Smooth muscle cell (in vitro differentiated cells): ENCODE results near the gene CCDC93. TPM values are rescaled to one million over a fixed set of nuclear protein-coding genes. Genes with fewer than 3 reads are reported as not detected.

Source experiments
- DNase-seq: peaks from one replicate; lab custom pipeline; 2025; ENCODE audit not compliant: unreplicated experiment; lab: John Stamatoyannopoulos, UW
- H2AFZ ChIP-seq: fragments of 200-600 bp; sonication (generic); 2 replicates; pipeline ENCODE4 v1.6.0; 2016; ENCODE audit warnings: antibody characterized with exemption, low read depth, mild to moderate bottlenecking
- H3F3A ChIP-seq: fragments of 200-600 bp; sonication (generic); 2 replicates; pipeline ENCODE4 v1.6.0; 2017; ENCODE audit warnings: antibody characterized with exemption, low read depth
- H3K27ac ChIP-seq: fragments of 200-600 bp; sonication (generic); 2 replicates; pipeline ENCODE4 v1.5.1; 2016; ENCODE audit warnings: low read depth, mild to moderate bottlenecking
- H3K27me3 ChIP-seq: fragments of 200-600 bp; sonication (generic); 2 replicates; pipeline ENCODE4 v1.6.1; 2016; ENCODE audit warnings: low read depth, mild to moderate bottlenecking
- H3K36me3 ChIP-seq: fragments of 200-600 bp; sonication (generic); 2 replicates; pipeline ENCODE4 v1.5.1; 2016; ENCODE audit warnings: low read depth
- H3K4me1 ChIP-seq: fragments of 200-600 bp; sonication (generic); 2 replicates; pipeline ENCODE4 v1.5.1; 2016; ENCODE audit warnings: low read depth
- H3K4me2 ChIP-seq: fragments of 200-600 bp; sonication (generic); 2 replicates; pipeline ENCODE4 v1.6.0; 2016; ENCODE audit warnings: mild to moderate bottlenecking
- H3K4me3 ChIP-seq: fragments of 200-600 bp; sonication (generic); 2 replicates; pipeline ENCODE4 v1.5.1; 2016; ENCODE audit warnings: mild to moderate bottlenecking
- H3K79me2 ChIP-seq: fragments of 200-600 bp; sonication (generic); 2 replicates; pipeline ENCODE4 v1.6.0; 2016; ENCODE audit warnings: low read depth, mild to moderate bottlenecking
- H3K9ac ChIP-seq: fragments of 200-600 bp; sonication (generic); 2 replicates; pipeline ENCODE4 v1.6.0; 2016; ENCODE audit warnings: low read depth
- H3K9me3 ChIP-seq: fragments of 200-600 bp; sonication (generic); replicated peaks from 2 replicates; pipeline ENCODE4 v1.5.1; 2016; ENCODE audit warnings: low read depth
- H4K20me1 ChIP-seq: fragments of 200-600 bp; sonication (generic); 2 replicates; pipeline ENCODE4 v1.6.0; 2016; ENCODE audit warnings: low read depth
- WGBS: methylation state at CpG from one replicate; pipeline ENCODE4 v1.1.7; 2016; ENCODE audit warnings: low lambda C conversion rate; 5-methylcytosine and 5-hydroxymethylcytosine counted together
- polyA plus RNA-seq: library from polyadenylated mRNA; unstranded; fragments of >200 nt; fragmentation: Nextera tagmentation; extraction: Ambion mirVana; gene quantifications from 2 replicates; pipeline ENCODE4 v1.2.1, GENCODE V29; 2016
- total RNA-seq: library from RNA; depleted of rRNA; stranded (reverse); fragments of >200 nt; gene quantifications from 2 replicates; pipeline ENCODE4 v1.2.3, GENCODE V29; 2014
- TF ChIP-seq, protein P1 (sequence below): fragments of 200-600 bp; sonication (generic); IDR thresholded peaks from 2 replicates; pipeline ENCODE4 v1.5.1; 2017; ENCODE audit warnings: borderline replicate concordance, mild to moderate bottlenecking, antibody characterized with exemption; ENCODE audit not compliant: insufficient read depth, poor library complexity, severe bottlenecking

The CCDC93 gene
- total and polyA plus RNA-seq, 2 experiments from 2014 or later = 9.5 to 13.2 TPM

DNA sequence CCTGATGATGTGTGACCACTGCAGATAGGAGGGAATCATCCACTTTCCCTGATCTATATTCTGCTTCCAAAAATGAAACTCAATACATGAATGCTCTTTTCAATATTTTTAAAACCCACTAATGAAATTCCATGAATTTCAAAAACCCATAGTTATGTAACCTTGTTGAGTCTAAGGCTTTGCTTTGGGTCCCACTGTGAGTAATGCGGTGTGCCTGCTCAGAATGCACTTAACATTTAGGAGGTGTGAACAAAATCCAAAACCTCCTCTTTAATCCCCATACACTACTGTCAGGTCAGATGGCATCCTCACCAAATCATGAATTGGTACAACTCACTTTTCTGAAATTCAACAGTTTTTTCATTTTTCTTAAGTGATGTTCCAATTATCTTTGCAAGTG is 50.4 kb downstream of the CCDC93 start:
- TF ChIP-seq, protein P1, sequence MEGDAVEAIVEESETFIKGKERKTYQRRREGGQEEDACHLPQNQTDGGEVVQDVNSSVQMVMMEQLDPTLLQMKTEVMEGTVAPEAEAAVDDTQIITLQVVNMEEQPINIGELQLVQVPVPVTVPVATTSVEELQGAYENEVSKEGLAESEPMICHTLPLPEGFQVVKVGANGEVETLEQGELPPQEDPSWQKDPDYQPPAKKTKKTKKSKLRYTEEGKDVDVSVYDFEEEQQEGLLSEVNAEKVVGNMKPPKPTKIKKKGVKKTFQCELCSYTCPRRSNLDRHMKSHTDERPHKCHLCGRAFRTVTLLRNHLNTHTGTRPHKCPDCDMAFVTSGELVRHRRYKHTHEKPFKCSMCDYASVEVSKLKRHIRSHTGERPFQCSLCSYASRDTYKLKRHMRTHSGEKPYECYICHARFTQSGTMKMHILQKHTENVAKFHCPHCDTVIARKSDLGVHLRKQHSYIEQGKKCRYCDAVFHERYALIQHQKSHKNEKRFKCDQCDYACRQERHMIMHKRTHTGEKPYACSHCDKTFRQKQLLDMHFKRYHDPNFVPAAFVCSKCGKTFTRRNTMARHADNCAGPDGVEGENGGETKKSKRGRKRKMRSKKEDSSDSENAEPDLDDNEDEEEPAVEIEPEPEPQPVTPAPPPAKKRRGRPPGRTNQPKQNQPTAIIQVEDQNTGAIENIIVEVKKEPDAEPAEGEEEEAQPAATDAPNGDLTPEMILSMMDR = no peak
- no peak overlapping the region for H2AFZ ChIP-seq
- no peaks in the 10 kb centered on the region for H3K9me3 ChIP-seq
- H3K4me2 ChIP-seq = no peak overlapping the region
- peaks cover 18% of the 10 kb centered on the region for H3K4me1 ChIP-seq
- no peaks in the 10 kb centered on the region for H4K20me1 ChIP-seq
- no peak for DNase-seq
- no peak overlapping the region for H3K4me3 ChIP-seq
- H3K79me2 ChIP-seq = no peaks in the 10 kb centered on the region
- no peak overlapping the region for H3K27ac ChIP-seq
- no peak overlapping the region for H3K9ac ChIP-seq
- H3K27me3 ChIP-seq = no peaks in the 10 kb centered on the region
- no peaks in the 10 kb centered on the region for H3F3A ChIP-seq
- WGBS = 92% methylated on average over 1 of the region's 1 CpG
- H3K36me3 ChIP-seq = no peaks in the 10 kb centered on the region

DNA sequence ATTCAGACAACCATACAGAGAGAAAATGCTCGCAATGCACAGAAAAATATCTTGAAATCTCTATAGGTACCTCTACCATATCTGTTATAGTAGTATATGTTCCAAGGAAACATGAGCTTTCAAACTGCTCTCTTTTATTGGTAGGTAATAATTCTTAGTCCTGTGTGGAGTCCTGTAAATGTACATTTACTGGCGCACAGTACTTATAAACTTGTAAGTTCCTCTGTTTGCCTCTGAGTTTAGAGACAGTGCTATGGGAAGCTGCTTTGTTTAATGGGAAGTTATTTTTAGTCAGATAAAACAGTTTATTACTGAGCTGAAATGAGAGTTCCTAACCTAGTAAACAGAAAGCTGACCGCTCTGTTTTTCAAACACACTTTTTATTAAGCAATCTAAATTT is 52.7 kb downstream of the CCDC93 start:
- H3K4me2 ChIP-seq = no peak overlapping the region
- no peaks in the 10 kb centered on the region for H3K36me3 ChIP-seq
- 85% methylated on average over 3 of the region's 3 CpGs for WGBS
- H3K79me2 ChIP-seq = no peaks in the 10 kb centered on the region
- H3K9ac ChIP-seq = no peak overlapping the region
- H3K27ac ChIP-seq = no peak overlapping the region
- no peaks in the 10 kb centered on the region for H3F3A ChIP-seq
- no peak for DNase-seq
- TF ChIP-seq, protein P1 = no peak
- no peaks in the 10 kb centered on the region for H3K9me3 ChIP-seq
- no peaks in the 10 kb centered on the region for H4K20me1 ChIP-seq
- H2AFZ ChIP-seq = no peak overlapping the region
- H3K4me3 ChIP-seq = no peak overlapping the region
- H3K27me3 ChIP-seq = no peaks in the 10 kb centered on the region
- H3K4me1 ChIP-seq = peaks cover 18% of the 10 kb centered on the region

DNA sequence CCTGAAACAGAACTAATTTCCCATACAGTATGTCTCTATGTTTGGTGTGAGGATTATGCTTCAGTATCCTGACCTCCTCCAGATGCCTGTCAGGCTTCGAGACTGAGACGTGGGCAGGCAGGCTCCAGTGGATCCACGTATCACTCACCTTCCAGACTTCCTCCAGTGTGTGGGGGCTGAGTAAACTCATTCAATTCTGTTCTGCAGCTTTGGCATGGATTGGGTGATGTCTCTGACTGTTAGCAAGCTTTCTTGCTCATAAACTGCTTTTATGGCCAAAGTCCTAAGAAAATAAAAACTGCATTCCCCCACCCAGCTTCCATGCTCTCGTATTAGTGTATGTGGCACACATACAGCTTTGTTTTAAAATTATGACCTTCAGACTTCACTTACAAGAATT is 53.6 kb downstream of the CCDC93 start:
- no peaks in the 10 kb centered on the region for H3K9me3 ChIP-seq
- no peaks in the 10 kb centered on the region for H4K20me1 ChIP-seq
- H3K79me2 ChIP-seq = no peaks in the 10 kb centered on the region
- DNase-seq = no peak
- H3K4me3 ChIP-seq = no peak overlapping the region
- H3K27ac ChIP-seq = no peak overlapping the region
- H3K9ac ChIP-seq = no peak overlapping the region
- H3F3A ChIP-seq = no peaks in the 10 kb centered on the region
- TF ChIP-seq, protein P1 = no peak
- no peak overlapping the region for H2AFZ ChIP-seq
- WGBS = 66% methylated on average over 4 of the region's 4 CpGs
- no peaks in the 10 kb centered on the region for H3K36me3 ChIP-seq
- H3K4me2 ChIP-seq = no peak overlapping the region
- H3K27me3 ChIP-seq = no peaks in the 10 kb centered on the region
- peaks cover 13% of the 10 kb centered on the region for H3K4me1 ChIP-seq

DNA sequence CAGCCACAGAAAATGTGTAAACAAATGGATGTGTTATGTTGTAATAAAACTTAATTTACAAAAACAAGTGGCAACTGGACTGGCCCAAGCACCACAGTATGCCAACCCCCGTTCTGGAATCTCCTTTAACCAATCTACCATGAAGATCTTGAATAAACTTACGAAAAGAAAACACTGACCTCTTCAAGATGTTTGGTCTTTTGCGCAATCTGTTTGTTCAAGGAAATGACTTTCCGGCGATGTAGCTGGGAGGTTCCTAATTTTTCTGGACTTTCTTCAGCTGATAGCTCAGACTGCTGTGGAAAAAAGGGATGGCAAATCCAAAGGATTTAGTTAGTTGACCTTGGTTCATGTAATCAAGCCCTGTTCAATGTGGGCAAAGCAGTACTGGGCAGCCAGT is 55.7 kb downstream of the CCDC93 start:
- H3K27ac ChIP-seq = no peak overlapping the region
- 60% methylated on average over 5 of the region's 5 CpGs for WGBS

More for the DNA sequence above, 55.7 kb downstream of the CCDC93 start:
- Histone ChIP-seq H4K20me1 (no peaks in the 10 kb centered on the region), H3K79me2 (no peaks in the 10 kb centered on the region), H3K9ac (no peak overlapping the region), H3K4me3 (no peak overlapping the region), H3K4me1 (no peaks in the 10 kb centered on the region), H3K27me3 (no peaks in the 10 kb centered on the region), H3K9me3 (no peaks in the 10 kb centered on the region), H3F3A (no peaks in the 10 kb centered on the region), H3K36me3 (no peaks in the 10 kb centered on the region), H2AFZ (no peak overlapping the region), H3K4me2 (no peak overlapping the region)
- no peak for DNase-seq
- TF ChIP-seq, protein P1 = no peak
